Vagina (tissue), 2 donors: Measurements from ENCODE around the gene BIN1. TPM values are rescaled to one million over a fixed set of nuclear protein-coding genes. Genes with fewer than 3 reads are reported as not detected.
A peak's percentile ranks its signal among the peaks of the same experiment; 100 is the strongest.

Experiments
- DNase-seq, 2 donors: peaks; one replicate each; pipeline ENCODE4 v3.0.0-alpha.2; 2017; ENCODE audit errors: extremely low spot score in 2 of 2
- H3K27ac ChIP-seq: fragments of 200-600 bp; sonication (generic); one replicate; pipeline ENCODE4 v1.5.1; 2019
- H3K27me3 ChIP-seq: fragments of 200-600 bp; sonication (generic); one replicate; pipeline ENCODE4 v1.5.1; 2019
- H3K36me3 ChIP-seq, 2 donors: fragments of 200-600 bp; sonication (generic); one replicate each; pipeline ENCODE4 v1.5.1; 2017 to 2019
- H3K4me1 ChIP-seq: fragments of 200-600 bp; sonication (generic); one replicate; pipeline ENCODE4 v1.5.1; 2019
- H3K4me3 ChIP-seq, 2 donors: fragments of 200-600 bp; sonication (generic); 1 replicate in 1 of 2; 2 replicates in 1 of 2; pipeline ENCODE4 v1.5.1; 2016 to 2019
- H3K9me3 ChIP-seq: fragments of 200-600 bp; sonication (generic); one replicate; pipeline ENCODE4 v1.5.1; 2019
- POLR2A ChIP-seq, 2 donors: fragments of 450-650 bp; IDR thresholded peaks; one replicate each; pipeline ENCODE4 v1.6.1; 2017; ENCODE audit warnings: antibody characterized with exemption in 2 of 2, mild to moderate bottlenecking in 2 of 2, moderate library complexity in 2 of 2
- POLR2AphosphoS5 ChIP-seq, 2 donors: sonication (generic); formaldehyde crosslinking; IDR thresholded peaks; one replicate each; pipeline ENCODE4 v1.9.0; 2017; ENCODE audit warnings: antibody characterized with exemption in 2 of 2, mild to moderate bottlenecking in 2 of 2, low read depth in 1 of 2; ENCODE audit not compliant: insufficient read depth in 1 of 2
- intact Hi-C: fragments of 100-400 bp; cut with DNase I; formaldehyde crosslinking; loops from one replicate; pipeline ENCODE4 v1.15.1; 2023
- total RNA-seq: library from RNA; depleted of rRNA; stranded (reverse); fragments of >200 nt; gene quantifications from one replicate; pipeline ENCODE4 v1.2.3, GENCODE V29; 2016
- TF ChIP-seq, protein P1 (sequence below), 3 experiments: fragments of 450-650 bp in 2 of 3; fragments of 200-600 bp in 1 of 3; sonication (generic) in 1 of 3; IDR thresholded peaks; one replicate each; pipeline ENCODE4 v1.5.1; 2017 to 2019; ENCODE audit warnings: antibody characterized with exemption in 3 of 3, mild to moderate bottlenecking in 2 of 3, moderate library complexity in 2 of 3

BIN1 gene
- total RNA-seq, 1 donor from 2014 or later = 60.9 TPM

DNA sequence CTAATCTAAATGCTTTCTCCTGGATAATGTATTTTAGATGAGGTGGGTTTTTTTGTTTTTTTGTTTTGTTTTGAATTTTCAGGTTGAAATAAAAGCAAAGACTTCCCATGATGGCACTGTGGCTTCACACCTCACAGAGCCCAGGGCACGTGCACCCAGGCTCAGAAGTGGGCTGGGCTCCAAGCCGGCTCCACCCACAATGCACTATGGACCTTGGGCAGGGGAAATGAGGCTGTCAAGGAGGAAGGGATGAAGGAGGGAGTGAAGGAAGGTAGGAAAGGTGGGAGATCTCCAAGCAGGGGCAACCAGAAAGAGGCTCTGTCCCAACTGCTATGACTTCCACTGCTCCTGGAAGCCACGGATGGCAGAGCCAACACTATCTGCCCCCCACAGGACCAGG is 60.4 kb downstream of the BIN1 start:
- H3K4me1 ChIP-seq = peaks cover 28% of the 10 kb centered on the region
- no peak for DNase-seq

DNA sequence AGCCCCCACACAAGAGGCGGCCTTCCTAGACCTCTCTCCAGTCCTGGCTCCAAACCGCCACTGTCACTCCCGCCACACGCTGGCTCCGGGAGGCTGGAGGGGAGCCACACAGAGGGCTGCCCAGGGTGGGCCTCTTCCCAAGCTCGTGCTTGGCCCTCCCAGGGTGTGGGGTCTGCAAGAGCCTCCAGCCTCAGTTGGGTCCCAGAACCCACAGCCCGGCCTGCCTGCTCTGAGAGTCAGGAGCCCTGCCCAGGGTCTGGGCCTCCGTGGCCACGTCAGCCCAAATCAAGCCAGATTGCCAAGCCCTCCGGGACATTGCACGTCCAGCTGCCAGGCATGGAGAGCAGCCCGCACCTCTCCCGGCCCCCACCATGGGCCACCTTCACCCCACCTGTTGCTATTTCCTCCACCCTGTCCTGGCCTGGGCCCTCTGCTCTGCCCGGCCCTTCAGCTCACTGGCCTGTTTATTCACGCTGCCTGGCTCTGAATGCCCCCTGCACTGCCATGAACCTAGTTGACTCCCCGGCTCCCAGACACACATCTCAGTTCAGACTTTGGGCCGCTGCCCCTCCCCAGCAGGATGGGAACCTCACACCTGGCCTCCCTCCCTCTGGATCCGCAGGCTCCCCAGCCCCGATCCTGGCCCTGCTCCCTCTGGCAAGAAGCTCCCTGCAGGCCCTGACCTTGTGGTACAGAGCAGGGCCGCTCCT is 61.0 kb downstream of the BIN1 start:
- H3K4me3 ChIP-seq = no peak overlapping the region
- H3K36me3 ChIP-seq = no peaks in the 10 kb centered on the region
- H3K4me1 ChIP-seq = peaks cover 28% of the 10 kb centered on the region
- H3K27ac ChIP-seq = peak overlapping the region; percentile 27
- intact Hi-C loops = no loop called here
- DNase-seq = peak in 1 of 2 donors; percentile 85
- no peaks in the 10 kb centered on the region for H3K9me3 ChIP-seq
- no peaks in the 10 kb centered on the region for H3K27me3 ChIP-seq
- TF ChIP-seq POLR2A (IDR thresholded peaks at IDR 0.05) (no peak), POLR2AphosphoS5 (IDR thresholded peaks at IDR 0.05; ENCODE audit: insufficient read depth in 1 of 2, low read depth in 1 of 2) (no peak)
- TF ChIP-seq, protein P1, sequence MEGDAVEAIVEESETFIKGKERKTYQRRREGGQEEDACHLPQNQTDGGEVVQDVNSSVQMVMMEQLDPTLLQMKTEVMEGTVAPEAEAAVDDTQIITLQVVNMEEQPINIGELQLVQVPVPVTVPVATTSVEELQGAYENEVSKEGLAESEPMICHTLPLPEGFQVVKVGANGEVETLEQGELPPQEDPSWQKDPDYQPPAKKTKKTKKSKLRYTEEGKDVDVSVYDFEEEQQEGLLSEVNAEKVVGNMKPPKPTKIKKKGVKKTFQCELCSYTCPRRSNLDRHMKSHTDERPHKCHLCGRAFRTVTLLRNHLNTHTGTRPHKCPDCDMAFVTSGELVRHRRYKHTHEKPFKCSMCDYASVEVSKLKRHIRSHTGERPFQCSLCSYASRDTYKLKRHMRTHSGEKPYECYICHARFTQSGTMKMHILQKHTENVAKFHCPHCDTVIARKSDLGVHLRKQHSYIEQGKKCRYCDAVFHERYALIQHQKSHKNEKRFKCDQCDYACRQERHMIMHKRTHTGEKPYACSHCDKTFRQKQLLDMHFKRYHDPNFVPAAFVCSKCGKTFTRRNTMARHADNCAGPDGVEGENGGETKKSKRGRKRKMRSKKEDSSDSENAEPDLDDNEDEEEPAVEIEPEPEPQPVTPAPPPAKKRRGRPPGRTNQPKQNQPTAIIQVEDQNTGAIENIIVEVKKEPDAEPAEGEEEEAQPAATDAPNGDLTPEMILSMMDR (IDR thresholded peaks at IDR 0.05) = no peak

More for the DNA sequence above, 60.4 kb downstream of the BIN1 start:
- H3K27me3 ChIP-seq = no peaks in the 10 kb centered on the region
- intact Hi-C loops = no loop called here
- H3K4me3 ChIP-seq = no peak overlapping the region
- no peaks in the 10 kb centered on the region for H3K9me3 ChIP-seq
- no peaks in the 10 kb centered on the region for H3K36me3 ChIP-seq
- no peak overlapping the region for H3K27ac ChIP-seq
- no peak for TF ChIP-seq POLR2A (IDR thresholded peaks at IDR 0.05)
- TF ChIP-seq, protein P1 (IDR thresholded peaks at IDR 0.05) = no peak
- TF ChIP-seq POLR2AphosphoS5 (IDR thresholded peaks at IDR 0.05; ENCODE audit: insufficient read depth in 1 of 2, low read depth in 1 of 2) = no peak

GRCh38 chr2:127044977-127045661 is 61.8 kb downstream of the BIN1 start:
- H3K4me1 ChIP-seq = peaks cover 24% of the 10 kb centered on the region
- peak overlapping the region; percentile 27 for H3K27ac ChIP-seq
- intact Hi-C loops = no loop called here
- H3K9me3 ChIP-seq = no peaks in the 10 kb centered on the region
- H3K36me3 ChIP-seq = no peaks in the 10 kb centered on the region
- H3K4me3 ChIP-seq = no peak overlapping the region
- TF ChIP-seq POLR2A (IDR thresholded peaks at IDR 0.05) = no peak
- TF ChIP-seq, protein P1 (IDR thresholded peaks at IDR 0.05) = no peak
- TF ChIP-seq POLR2AphosphoS5 (IDR thresholded peaks at IDR 0.05; ENCODE audit: insufficient read depth in 1 of 2, low read depth in 1 of 2) = no peak
- H3K27me3 ChIP-seq = no peaks in the 10 kb centered on the region
- peak in 1 of 2 donors; percentile 83 for DNase-seq

- Histone ChIP-seq H3K9me3 (no peaks in the 10 kb centered on the region), H3K4me1 (peaks cover 16% of the 10 kb centered on the region), H3K36me3 (no peaks in the 10 kb centered on the region), H3K4me3 (no peak overlapping the region), H3K27me3 (no peaks in the 10 kb centered on the region), H3K27ac (no peak overlapping the region)
- TF ChIP-seq, protein P1 (IDR thresholded peaks at IDR 0.05) = no peak
- no peak for TF ChIP-seq POLR2AphosphoS5 (IDR thresholded peaks at IDR 0.05; ENCODE audit: insufficient read depth in 1 of 2, low read depth in 1 of 2)
- DNase-seq = no peak
- intact Hi-C loops = no loop called here
Observed at GRCh38 chr2:127044165-127044718, 62.7 kb downstream of the BIN1 start.
